RWPE1 (cell line): ENCODE data around the gene CD24.
"Not testable (repeated sequence)": the region's sequence is repeated elsewhere in the genome, so short reads cannot be mapped to it uniquely, and the experiment has no call there.

ENCODE experiments used
- CTCF ChIA-PET: fragments of 350-600 bp; sonication (Branson Sonifier 250); formaldehyde crosslinking; extraction: SDS; loops from one replicate; lab custom pipeline; 2021; lab: Yijun Ruan, JAX
- POLR2A ChIA-PET: fragments of 400-600 bp; formaldehyde crosslinking; extraction: SDS; loops from one replicate; lab custom pipeline; 2020; ENCODE audit warnings: antibody characterized with exemption; ENCODE audit not compliant: low non-redundant PET; lab: Yijun Ruan, JAX
- DNase-seq: peaks from one replicate; pipeline ENCODE4 v3.0.0; 2012; ENCODE audit warnings: low spot score
- H3K27ac ChIP-seq: fragments of 450-650 bp; 2 replicates; pipeline ENCODE4 v1.5.1; 2017
- CTCF ChIP-seq: fragments of 450-650 bp; conservative IDR thresholded peaks from 2 replicates; pipeline ENCODE4 v1.5.1; 2017; ENCODE audit warnings: low read depth, mild to moderate bottlenecking

Gene CD24, protein sequence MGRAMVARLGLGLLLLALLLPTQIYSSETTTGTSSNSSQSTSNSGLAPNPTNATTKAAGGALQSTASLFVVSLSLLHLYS

DNA sequence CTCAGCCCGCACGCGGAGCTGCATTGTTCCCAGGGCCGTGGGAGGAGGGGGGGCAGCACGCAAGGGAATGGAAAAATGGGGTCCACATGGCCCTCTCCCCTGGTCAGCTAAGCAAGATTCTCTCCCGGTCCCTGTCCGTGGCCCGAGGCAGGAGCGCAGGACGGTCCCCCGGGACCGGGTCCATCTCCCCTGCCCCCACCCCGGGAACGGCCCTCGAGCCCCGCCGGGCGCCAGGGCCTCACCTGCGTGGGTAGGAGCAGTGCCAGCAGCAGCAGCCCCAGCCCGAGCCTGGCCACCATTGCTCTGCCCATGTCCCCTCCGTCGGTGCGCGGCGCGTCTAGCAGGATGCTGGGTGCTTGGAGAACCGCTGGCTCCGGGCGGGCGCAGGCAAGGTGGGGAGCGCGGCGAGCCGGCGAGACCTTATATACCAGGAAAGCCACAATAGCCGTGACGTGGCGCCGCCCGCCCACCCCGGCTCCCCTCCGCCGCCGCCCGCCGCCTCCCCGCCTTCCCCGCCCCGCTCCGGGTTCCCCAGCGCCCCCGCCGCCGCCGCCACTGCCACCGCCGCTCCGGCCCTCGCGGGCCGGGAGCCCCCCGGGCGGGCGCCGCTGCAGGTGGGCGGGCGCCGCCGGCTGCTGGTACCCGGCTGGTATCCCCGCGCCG is at the start of gene CD24:
TSS of gene CD24 (minus strand) at position 394 of the 663 bp plus-strand sequence. CDS start at position 311, 83 bp downstream.
- CTCF ChIA-PET: interaction anchor here (0.8 to 0.9 kb wide), 2 partner anchors 125 to 350 kb away, joined by 3 read pairs; no protein-coding TSS in a partner anchor
- POLR2A ChIA-PET: interaction anchor here (0.5 kb wide), 1 partner anchor 102 kb away, joined by 7 read pairs; no protein-coding TSS in a partner anchor
- DNase-seq: peak; percentile 51
- no peak for TF ChIP-seq CTCF
- no peak within 1 kb of the TSS for H3K27ac ChIP-seq

DNA sequence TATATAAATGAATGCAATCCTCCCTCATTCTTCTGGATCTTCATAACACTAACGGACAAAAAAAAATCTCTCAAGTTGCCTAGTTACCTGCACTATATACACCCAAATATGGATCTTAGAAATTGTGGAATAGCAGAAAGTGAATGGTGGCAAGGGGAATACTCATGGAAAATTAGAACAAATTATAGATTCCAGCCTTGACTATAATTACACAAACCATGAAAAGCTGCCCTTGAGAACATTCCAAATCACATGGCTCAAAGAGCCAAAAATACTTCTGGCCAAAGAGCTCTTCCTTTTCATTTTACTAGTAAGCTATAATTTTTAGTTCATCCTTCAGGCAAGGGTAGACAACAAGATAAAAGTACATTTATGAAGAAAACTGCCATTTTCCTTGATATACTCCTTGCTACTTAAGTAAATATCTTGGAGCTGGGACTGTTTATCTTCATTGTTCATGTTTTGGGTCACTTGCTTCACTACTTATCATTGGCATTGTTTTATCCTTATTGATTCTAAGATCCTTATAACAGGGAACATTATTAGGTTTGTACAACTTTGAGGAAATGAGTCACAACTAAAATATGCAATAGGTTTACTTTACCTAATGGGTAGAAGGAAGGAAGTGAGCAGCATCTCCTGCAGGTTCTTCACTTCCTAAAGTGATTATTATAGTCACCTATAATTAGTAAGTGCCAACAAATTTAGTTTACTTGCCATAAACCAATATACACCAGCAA is 47.1 kb upstream of the CD24 start:
- H3K27ac ChIP-seq: no peak overlapping the region
- TF ChIP-seq CTCF: no peak
- DNase-seq: peak; percentile 49
- ChIA-PET CTCF (no interaction called here), POLR2A (no interaction called here)

DNA sequence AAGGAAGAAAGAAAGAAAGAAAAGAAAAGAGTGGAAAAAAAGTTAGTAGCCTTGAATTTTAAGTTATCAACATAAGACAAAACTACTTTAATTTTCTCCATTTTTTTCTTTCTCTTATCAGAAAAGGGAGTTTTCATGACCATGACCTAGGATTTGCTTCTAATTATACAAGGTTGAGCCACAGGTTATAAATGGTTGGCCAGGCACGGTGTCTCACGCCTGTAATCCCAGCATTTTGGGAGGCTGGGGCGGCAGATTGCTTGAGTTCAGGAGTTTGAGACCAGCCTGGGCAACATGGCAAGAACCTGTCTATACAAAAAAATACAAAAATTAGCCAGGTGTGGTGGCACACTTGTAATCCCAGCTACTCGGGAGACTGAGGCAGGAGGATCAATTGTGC is 45.7 kb upstream of the CD24 start:
- ChIA-PET CTCF (no interaction called here), POLR2A (no interaction called here)
- H3K27ac ChIP-seq: no peak overlapping the region
- no peak for TF ChIP-seq CTCF
- no peak for DNase-seq

GRCh38 chr6:107019628-107020027 is 45.1 kb upstream of the CD24 start:
- DNase-seq, POLR2A ChIA-PET, CTCF ChIA-PET, H3K27ac ChIP-seq: not testable (repeated sequence)

DNA sequence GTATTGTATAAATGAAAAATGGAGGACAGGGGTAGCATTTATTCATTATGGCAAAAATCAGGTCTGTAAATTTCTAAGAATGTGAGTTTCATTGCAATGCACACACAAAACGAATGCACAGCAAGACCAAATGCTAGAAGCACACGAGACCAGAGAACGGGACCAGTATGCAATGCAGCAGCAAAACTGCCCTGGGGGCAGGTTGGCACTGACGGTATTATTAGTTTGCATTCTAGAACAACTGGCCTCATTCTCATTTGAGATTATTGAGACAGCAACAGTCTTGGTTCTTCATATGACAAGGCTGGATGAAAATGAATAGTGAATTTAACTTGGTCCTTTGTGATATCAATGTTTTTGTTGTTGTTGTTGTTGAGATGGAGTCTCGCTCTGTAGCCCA is 44.5 kb upstream of the CD24 start:
- no peak for TF ChIP-seq CTCF
- DNase-seq: no peak
- ChIA-PET POLR2A (no interaction called here), CTCF (no interaction called here)
- no peak overlapping the region for H3K27ac ChIP-seq

DNA sequence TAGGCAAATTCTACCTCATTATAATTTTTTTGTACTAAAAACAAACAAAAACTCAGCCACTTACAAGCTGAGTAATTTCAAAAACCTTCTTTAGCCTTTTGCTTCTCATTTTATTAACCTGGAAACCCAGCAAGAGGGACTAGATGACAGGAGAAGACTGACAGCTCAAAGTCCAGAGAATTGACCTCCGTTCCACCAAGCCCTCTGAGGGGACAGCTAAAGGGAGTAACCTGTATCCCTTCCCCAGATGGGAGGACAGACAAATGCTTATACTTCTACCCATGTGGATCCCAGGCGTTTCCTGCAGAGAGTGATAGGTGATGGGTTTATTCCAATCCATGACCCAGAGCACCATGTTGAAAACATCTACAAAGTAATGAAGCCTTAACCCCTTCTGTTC is 35.0 kb upstream of the CD24 start:
- H3K27ac ChIP-seq: no peak overlapping the region
- ChIA-PET POLR2A (no interaction called here), CTCF (interaction anchor here (0.5 kb wide), 1 partner anchor 87 kb away, joined by 3 read pairs; no protein-coding TSS in a partner anchor)
- no peak for DNase-seq
- no peak for TF ChIP-seq CTCF
